ENCODE results near the gene PIP5KL1.

PIP5KL1 gene

DNA sequence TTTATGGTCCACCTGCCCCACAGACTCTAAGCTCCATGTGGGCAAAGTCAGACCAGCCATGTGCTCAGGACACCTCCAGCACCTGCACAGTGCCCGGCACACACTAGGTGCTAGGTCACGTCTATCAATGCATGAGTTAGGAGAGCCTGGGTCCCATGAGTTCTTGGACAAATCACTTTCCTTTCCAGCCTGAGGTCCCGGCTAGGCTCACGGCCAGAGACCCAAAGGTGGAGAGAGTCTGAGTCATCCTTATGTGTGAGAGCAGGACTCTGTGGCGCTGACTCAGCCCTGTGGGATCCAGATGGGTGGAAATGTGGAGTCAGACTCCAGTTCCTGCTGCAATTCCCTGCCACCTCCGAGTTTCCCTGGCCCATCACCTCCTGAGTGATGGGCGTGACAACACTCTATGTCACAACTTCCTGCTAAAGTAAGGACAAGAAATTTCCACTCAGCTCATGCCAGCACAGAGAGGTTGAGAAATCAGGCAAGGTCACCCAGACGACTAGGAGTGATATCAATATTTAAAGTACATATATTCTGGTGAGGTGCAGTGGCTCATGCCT lies 11.2 kb downstream of the PIP5KL1 start:
- no peak overlapping the region for H2AFZ ChIP-seq (ENCODE audit: low read length)
- H3K36me3 ChIP-seq (replicated peaks; ENCODE audit: insufficient read depth, low read length): no peaks in the 10 kb centered on the region
- peaks cover 31% of the 10 kb centered on the region for H3K79me2 ChIP-seq (ENCODE audit: low read length)
- no peak overlapping the region for H3K4me3 ChIP-seq (ENCODE audit: low read length)
- H3K9ac ChIP-seq (ENCODE audit: low read length): no peak overlapping the region
- H3K9me3 ChIP-seq (replicated peaks; ENCODE audit: insufficient read depth, low read length): no peaks in the 10 kb centered on the region
- H3K9me2 ChIP-seq (replicated peaks; ENCODE audit: insufficient read depth, low read length): no peaks in the 10 kb centered on the region
- TF ChIP-seq EZH2phosphoT487 (IDR thresholded peaks at IDR 0.05; ENCODE audit: low read length): no peak
- TF ChIP-seq EZH2 (optimal IDR thresholded peaks at IDR 0.05; ENCODE audit: low read depth, low read length): no peak
- TF ChIP-seq, protein P1, sequence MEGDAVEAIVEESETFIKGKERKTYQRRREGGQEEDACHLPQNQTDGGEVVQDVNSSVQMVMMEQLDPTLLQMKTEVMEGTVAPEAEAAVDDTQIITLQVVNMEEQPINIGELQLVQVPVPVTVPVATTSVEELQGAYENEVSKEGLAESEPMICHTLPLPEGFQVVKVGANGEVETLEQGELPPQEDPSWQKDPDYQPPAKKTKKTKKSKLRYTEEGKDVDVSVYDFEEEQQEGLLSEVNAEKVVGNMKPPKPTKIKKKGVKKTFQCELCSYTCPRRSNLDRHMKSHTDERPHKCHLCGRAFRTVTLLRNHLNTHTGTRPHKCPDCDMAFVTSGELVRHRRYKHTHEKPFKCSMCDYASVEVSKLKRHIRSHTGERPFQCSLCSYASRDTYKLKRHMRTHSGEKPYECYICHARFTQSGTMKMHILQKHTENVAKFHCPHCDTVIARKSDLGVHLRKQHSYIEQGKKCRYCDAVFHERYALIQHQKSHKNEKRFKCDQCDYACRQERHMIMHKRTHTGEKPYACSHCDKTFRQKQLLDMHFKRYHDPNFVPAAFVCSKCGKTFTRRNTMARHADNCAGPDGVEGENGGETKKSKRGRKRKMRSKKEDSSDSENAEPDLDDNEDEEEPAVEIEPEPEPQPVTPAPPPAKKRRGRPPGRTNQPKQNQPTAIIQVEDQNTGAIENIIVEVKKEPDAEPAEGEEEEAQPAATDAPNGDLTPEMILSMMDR (IDR thresholded peaks at IDR 0.05; ENCODE audit: low read length): no peak
- DNase-seq: no peak
- no peak overlapping the region for H3K4me2 ChIP-seq (ENCODE audit: low read depth, low read length)
- no peaks in the 10 kb centered on the region for H4K20me1 ChIP-seq (ENCODE audit: insufficient read depth, low read length)
- peaks cover 39% of the 10 kb centered on the region for H3K4me1 ChIP-seq (ENCODE audit: low read length)
- H3K27ac ChIP-seq (ENCODE audit: low read length): no peak overlapping the region
- no peaks in the 10 kb centered on the region for H3K27me3 ChIP-seq (replicated peaks; ENCODE audit: insufficient read depth, low read length)
- H3F3A ChIP-seq (ENCODE audit: insufficient read depth, low read length): peaks cover 18% of the 10 kb centered on the region

DNA sequence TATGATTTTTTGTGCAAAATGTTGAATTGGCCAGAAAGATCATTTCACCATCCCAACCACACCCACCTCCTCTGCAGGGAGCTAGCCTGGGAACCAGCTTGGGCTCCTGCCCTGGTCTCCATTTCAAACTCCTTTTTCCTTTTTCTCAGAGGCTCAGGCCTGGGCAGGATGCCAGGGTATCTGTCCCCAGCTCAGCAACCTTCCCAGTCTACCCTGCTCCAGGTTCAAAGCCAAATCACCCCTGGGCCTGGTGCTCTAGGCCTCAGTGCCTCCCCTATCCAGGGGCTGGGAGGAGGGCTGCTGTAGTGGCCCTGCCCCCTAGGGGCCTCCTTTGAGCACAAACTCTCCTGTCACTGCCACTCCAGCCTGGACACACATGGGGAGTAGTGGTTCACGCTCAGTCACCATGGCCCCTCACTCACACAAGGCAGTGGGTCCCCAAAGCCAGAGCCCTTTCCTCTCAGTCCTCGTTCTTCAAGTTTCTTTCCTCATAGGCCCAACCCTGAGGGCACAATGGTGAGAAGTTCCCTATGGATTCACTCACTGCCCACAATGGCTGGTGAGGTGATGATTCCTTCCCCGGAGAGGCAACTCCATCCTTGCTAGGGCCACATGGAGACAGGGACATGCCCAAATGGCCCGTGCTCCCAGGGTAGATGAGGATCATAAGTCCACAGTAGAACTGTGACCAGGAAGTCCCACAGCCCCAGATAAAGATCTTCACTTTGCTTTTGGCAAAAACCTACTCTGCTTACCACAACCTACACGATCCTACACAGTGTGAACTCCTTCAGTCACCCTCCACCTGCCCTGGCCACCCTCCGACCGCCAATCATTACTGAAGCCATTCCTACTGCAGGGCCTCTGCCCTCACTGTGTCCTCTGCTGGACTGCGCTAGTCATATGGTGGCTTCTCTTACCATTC lies 12.1 kb downstream of the PIP5KL1 start:
- Histone ChIP-seq H3K36me3 (replicated peaks; ENCODE audit: insufficient read depth, low read length) (peaks cover 3% of the 10 kb centered on the region), H3K27ac (ENCODE audit: low read length) (peak overlapping the region; percentile 54; the same call in 1 of the 2 replicates), H3K4me3 (ENCODE audit: low read length) (no peak overlapping the region), H3K9me2 (replicated peaks; ENCODE audit: insufficient read depth, low read length) (no peaks in the 10 kb centered on the region), H2AFZ (ENCODE audit: low read length) (no peak overlapping the region), H3K79me2 (ENCODE audit: low read length) (peaks cover 39% of the 10 kb centered on the region), H3F3A (ENCODE audit: insufficient read depth, low read length) (peaks cover 21% of the 10 kb centered on the region), H3K27me3 (replicated peaks; ENCODE audit: insufficient read depth, low read length) (no peaks in the 10 kb centered on the region), H3K4me2 (ENCODE audit: low read depth, low read length) (peak overlapping the region; percentile 10; the same call in 1 of the 2 replicates), H4K20me1 (ENCODE audit: insufficient read depth, low read length) (no peaks in the 10 kb centered on the region), H3K9me3 (replicated peaks; ENCODE audit: insufficient read depth, low read length) (no peaks in the 10 kb centered on the region), H3K4me1 (ENCODE audit: low read length) (peaks cover 39% of the 10 kb centered on the region), H3K9ac (ENCODE audit: low read length) (no peak overlapping the region)
- TF ChIP-seq EZH2phosphoT487 (IDR thresholded peaks at IDR 0.05; ENCODE audit: low read length) (no peak), EZH2 (optimal IDR thresholded peaks at IDR 0.05; ENCODE audit: low read depth, low read length) (no peak)
- TF ChIP-seq, protein P1 (IDR thresholded peaks at IDR 0.05; ENCODE audit: low read length): peak; percentile 19; the same call in 1 of the 2 replicates
- DNase-seq: no peak

DNA sequence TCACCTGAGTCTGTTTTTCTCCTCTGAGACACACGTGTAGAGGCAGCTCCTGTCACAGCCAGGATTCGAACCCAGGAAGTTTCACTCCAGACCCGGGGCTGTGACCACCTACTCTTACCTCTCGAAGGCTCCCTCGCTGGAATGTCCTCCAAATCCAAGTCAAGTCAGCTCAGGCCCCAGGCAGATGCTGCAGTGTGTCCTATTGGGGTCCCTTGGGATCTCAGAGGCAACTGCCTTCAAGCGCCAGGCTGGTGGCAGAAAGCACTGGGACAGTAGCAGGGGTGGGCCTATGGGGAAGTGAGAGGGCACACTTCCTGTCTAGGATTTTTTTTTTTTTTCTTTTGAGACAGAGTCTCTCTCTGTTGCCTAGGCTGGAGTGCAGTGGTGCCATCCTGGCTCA lies 13.0 kb downstream of the PIP5KL1 start:
- Histone ChIP-seq H3K36me3 (replicated peaks; ENCODE audit: insufficient read depth, low read length) (peaks cover 3% of the 10 kb centered on the region), H3K9me3 (replicated peaks; ENCODE audit: insufficient read depth, low read length) (no peaks in the 10 kb centered on the region), H3K27me3 (replicated peaks; ENCODE audit: insufficient read depth, low read length) (no peaks in the 10 kb centered on the region), H3F3A (ENCODE audit: insufficient read depth, low read length) (peaks cover 19% of the 10 kb centered on the region), H2AFZ (ENCODE audit: low read length) (0 out of 2 replicates have a peak overlapping the region, but pooled peaks have one; percentile 27), H3K4me3 (ENCODE audit: low read length) (peak overlapping the region; percentile 63), H3K79me2 (ENCODE audit: low read length) (peaks cover 46% of the 10 kb centered on the region), H3K9me2 (replicated peaks; ENCODE audit: insufficient read depth, low read length) (no peaks in the 10 kb centered on the region), H3K27ac (ENCODE audit: low read length) (peak overlapping the region; percentile 54; the same call in 1 of the 2 replicates), H3K4me1 (ENCODE audit: low read length) (peaks cover 43% of the 10 kb centered on the region), H3K9ac (ENCODE audit: low read length) (peak overlapping the region; percentile 56; the same call in 1 of the 2 replicates), H4K20me1 (ENCODE audit: insufficient read depth, low read length) (no peaks in the 10 kb centered on the region), H3K4me2 (ENCODE audit: low read depth, low read length) (peak overlapping the region; percentile 93)
- TF ChIP-seq, protein P1 (IDR thresholded peaks at IDR 0.05; ENCODE audit: low read length): no peak
- TF ChIP-seq EZH2phosphoT487 (IDR thresholded peaks at IDR 0.05; ENCODE audit: low read length) (no peak), EZH2 (optimal IDR thresholded peaks at IDR 0.05; ENCODE audit: low read depth, low read length) (no peak)
- DNase-seq: peak; percentile 40

Data from MM.1S (cell line).